Measurements from ENCODE around the gene THSD7A. TPM values are rescaled to one million over a fixed set of nuclear protein-coding genes. Genes with fewer than 3 reads are reported as not detected.

THSD7A gene
- total and polyA plus RNA-seq, 4 donors = 0.15 to 2.7 (median 1.9) TPM

GRCh38 chr7:11767148-11767547, 64.8 kb downstream of the THSD7A start:
- Histone ChIP-seq H3K4me1 (ENCODE audit: control insufficient read depth in 4 of 4, insufficient read depth in 4 of 4, low read length in 3 of 4) (no peaks in the 10 kb centered on the region), H3K27me3 (ENCODE audit: control insufficient read depth in 4 of 4, insufficient read depth in 4 of 4, low read length in 3 of 4) (no peaks in the 10 kb centered on the region), H3K9ac (ENCODE audit: low read depth in 1 of 2, low read length in 2 of 2) (no peak overlapping the region), H3K27ac (ENCODE audit: low read depth in 1 of 2, low read length in 2 of 2) (no peak overlapping the region), H3K9me3 (ENCODE audit: control insufficient read depth in 4 of 4, low read length in 3 of 4) (no peaks in the 10 kb centered on the region), H3K4me3 (ENCODE audit: low read depth in 1 of 3, low read length in 3 of 3) (no peak overlapping the region), H3K36me3 (ENCODE audit: control insufficient read depth in 4 of 4, insufficient read depth in 3 of 4, low read depth in 1 of 4, low read length in 3 of 4) (no peaks in the 10 kb centered on the region)
- DNase-seq (ENCODE audit: low spot score) = no peak
- WGBS = 87% methylated on average over 3 of the region's 3 CpGs
- no peak for TF ChIP-seq TAF1 (conservative IDR thresholded peaks at IDR 0.05)
- no peak for TF ChIP-seq YY1 (IDR thresholded peaks at IDR 0.05)
- no peak for TF ChIP-seq CTCF (IDR thresholded peaks at IDR 0.05; ENCODE audit: low read depth, low read length, missing input control)
- no peak for TF ChIP-seq FOXA2 (IDR thresholded peaks at IDR 0.05)
- TF ChIP-seq GABPA (IDR thresholded peaks at IDR 0.05 in 1 of 2, conservative IDR thresholded peaks at IDR 0.05 in 1 of 2) = no peak
- no peak for TF ChIP-seq JUND (IDR thresholded peaks at IDR 0.05)
- TF ChIP-seq HNF4A (conservative IDR thresholded peaks at IDR 0.05) = no peak
- no peak for TF ChIP-seq REST (IDR thresholded peaks at IDR 0.05)
- TF ChIP-seq NR2F2 (IDR thresholded peaks at IDR 0.05) = no peak
- no peak for TF ChIP-seq HNF4G (IDR thresholded peaks at IDR 0.05)
- no peak for TF ChIP-seq RAD21 (IDR thresholded peaks at IDR 0.05)
- TF ChIP-seq ZBTB33 (IDR thresholded peaks at IDR 0.05) = no peak

GRCh38 chr7:11760372-11760771, 71.6 kb downstream of the THSD7A start:
- Histone ChIP-seq H3K27ac (ENCODE audit: low read depth in 1 of 2, low read length in 2 of 2) (no peak overlapping the region), H3K4me1 (ENCODE audit: control insufficient read depth in 4 of 4, insufficient read depth in 4 of 4, low read length in 3 of 4) (no peaks in the 10 kb centered on the region), H3K27me3 (ENCODE audit: control insufficient read depth in 4 of 4, insufficient read depth in 4 of 4, low read length in 3 of 4) (no peaks in the 10 kb centered on the region), H3K36me3 (ENCODE audit: control insufficient read depth in 4 of 4, insufficient read depth in 3 of 4, low read depth in 1 of 4, low read length in 3 of 4) (no peaks in the 10 kb centered on the region), H3K9ac (ENCODE audit: low read depth in 1 of 2, low read length in 2 of 2) (no peak overlapping the region), H3K4me3 (ENCODE audit: low read depth in 1 of 3, low read length in 3 of 3) (no peak overlapping the region), H3K9me3 (ENCODE audit: control insufficient read depth in 4 of 4, low read length in 3 of 4) (no peaks in the 10 kb centered on the region)
- TF ChIP-seq RXRA (IDR thresholded peaks at IDR 0.05) = no peak
- no peak for DNase-seq (ENCODE audit: low spot score)
- WGBS = 34% methylated on average over 3 of the region's 3 CpGs

Data from liver (tissue), 9 donors.